HEK293T (cell line): ENCODE data around the gene AKT3.
"Not testable (repeated sequence)": the region's sequence is repeated elsewhere in the genome, so short reads cannot be mapped to it uniquely, and the experiment has no call there.

Experiments
- BHLHE40 ChIP-seq: fragments of 450-650 bp; IDR thresholded peaks from 2 replicates; pipeline ENCODE4 v1.6.1; 2016; ENCODE audit warnings: mild to moderate bottlenecking, moderate library complexity, borderline replicate concordance
- FOXM1 ChIP-seq: fragments of 450-650 bp; IDR thresholded peaks from 2 replicates; pipeline ENCODE4 v1.6.1; 2017; ENCODE audit warnings: mild to moderate bottlenecking, borderline replicate concordance
- SUZ12 ChIP-seq: fragments of 450-650 bp; IDR thresholded peaks from 2 replicates; pipeline ENCODE4 v1.6.1; 2016; ENCODE audit warnings: mild to moderate bottlenecking
- TF ChIP-seq, protein P1 (sequence below): fragments of 450-650 bp; IDR thresholded peaks from 2 replicates; pipeline ENCODE4 v1.6.1; 2016

DNA sequence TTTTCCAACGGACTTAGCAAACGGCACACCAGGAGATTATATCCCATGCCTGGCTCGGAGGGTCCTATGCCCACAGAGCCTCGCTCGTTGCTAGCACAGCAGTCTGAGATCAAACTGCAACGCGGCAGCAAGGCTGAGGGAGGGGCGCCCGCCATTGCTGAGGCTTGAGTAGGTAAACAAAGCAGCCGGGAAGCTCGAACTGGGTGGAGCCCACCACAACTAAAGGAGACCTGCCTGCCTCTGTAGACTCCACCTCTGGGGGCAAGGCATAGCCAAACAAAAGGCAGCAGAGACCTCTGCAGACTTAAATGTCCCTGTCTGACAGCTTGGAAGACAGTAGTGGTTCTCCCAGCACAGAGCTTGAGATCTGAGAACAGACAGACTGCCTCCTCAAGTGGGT lies 42.7 kb downstream of the AKT3 start:
- TF ChIP-seq SUZ12, FOXM1, BHLHE40: not testable (repeated sequence)
- TF ChIP-seq, protein P1, sequence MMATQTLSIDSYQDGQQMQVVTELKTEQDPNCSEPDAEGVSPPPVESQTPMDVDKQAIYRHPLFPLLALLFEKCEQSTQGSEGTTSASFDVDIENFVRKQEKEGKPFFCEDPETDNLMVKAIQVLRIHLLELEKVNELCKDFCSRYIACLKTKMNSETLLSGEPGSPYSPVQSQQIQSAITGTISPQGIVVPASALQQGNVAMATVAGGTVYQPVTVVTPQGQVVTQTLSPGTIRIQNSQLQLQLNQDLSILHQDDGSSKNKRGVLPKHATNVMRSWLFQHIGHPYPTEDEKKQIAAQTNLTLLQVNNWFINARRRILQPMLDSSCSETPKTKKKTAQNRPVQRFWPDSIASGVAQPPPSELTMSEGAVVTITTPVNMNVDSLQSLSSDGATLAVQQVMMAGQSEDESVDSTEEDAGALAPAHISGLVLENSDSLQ, result not testable (repeated sequence)
